Neural progenitor cell (in vitro differentiated cells): ENCODE results near the gene MRPL39.

Source experiments
- CTCF ChIP-seq: fragments of 200-600 bp; sonication (generic); IDR thresholded peaks from 2 replicates; pipeline ENCODE4 v1.5.1; 2017; ENCODE audit warnings: antibody characterized with exemption, mild to moderate bottlenecking
- EZH2 ChIP-seq: fragments of 200-600 bp; sonication (generic); IDR thresholded peaks from 2 replicates; pipeline ENCODE4 v1.6.1; 2017; ENCODE audit warnings: antibody characterized with exemption, mild to moderate bottlenecking, moderate library complexity

GRCh38 chr21:25582164-25582790, 25.0 kb downstream of the MRPL39 start:
- no peak for TF ChIP-seq CTCF
- TF ChIP-seq EZH2: no peak
